Measurements from ENCODE around the gene IGFN1.

IGFN1 gene

GRCh38 chr1:201144701-201145100 lies 45.9 kb upstream of the IGFN1 start:
- DNase-seq (ENCODE audit: low read depth), result no peak
- TF ChIP-seq, protein P1, sequence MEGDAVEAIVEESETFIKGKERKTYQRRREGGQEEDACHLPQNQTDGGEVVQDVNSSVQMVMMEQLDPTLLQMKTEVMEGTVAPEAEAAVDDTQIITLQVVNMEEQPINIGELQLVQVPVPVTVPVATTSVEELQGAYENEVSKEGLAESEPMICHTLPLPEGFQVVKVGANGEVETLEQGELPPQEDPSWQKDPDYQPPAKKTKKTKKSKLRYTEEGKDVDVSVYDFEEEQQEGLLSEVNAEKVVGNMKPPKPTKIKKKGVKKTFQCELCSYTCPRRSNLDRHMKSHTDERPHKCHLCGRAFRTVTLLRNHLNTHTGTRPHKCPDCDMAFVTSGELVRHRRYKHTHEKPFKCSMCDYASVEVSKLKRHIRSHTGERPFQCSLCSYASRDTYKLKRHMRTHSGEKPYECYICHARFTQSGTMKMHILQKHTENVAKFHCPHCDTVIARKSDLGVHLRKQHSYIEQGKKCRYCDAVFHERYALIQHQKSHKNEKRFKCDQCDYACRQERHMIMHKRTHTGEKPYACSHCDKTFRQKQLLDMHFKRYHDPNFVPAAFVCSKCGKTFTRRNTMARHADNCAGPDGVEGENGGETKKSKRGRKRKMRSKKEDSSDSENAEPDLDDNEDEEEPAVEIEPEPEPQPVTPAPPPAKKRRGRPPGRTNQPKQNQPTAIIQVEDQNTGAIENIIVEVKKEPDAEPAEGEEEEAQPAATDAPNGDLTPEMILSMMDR (IDR thresholded peaks at IDR 0.05; ENCODE audit: control insufficient read depth, extremely low read depth, insufficient read depth), result no peak
- no peak overlapping the region for H3K4me3 ChIP-seq (ENCODE audit: low read depth, low read length)

GRCh38 chr1:201145132-201145531 lies 45.5 kb upstream of the IGFN1 start:
- TF ChIP-seq, protein P1 (IDR thresholded peaks at IDR 0.05; ENCODE audit: control insufficient read depth, extremely low read depth, insufficient read depth), result no peak
- DNase-seq (ENCODE audit: low read depth), result no peak
- H3K4me3 ChIP-seq (ENCODE audit: low read depth, low read length), result no peak overlapping the region

DNA sequence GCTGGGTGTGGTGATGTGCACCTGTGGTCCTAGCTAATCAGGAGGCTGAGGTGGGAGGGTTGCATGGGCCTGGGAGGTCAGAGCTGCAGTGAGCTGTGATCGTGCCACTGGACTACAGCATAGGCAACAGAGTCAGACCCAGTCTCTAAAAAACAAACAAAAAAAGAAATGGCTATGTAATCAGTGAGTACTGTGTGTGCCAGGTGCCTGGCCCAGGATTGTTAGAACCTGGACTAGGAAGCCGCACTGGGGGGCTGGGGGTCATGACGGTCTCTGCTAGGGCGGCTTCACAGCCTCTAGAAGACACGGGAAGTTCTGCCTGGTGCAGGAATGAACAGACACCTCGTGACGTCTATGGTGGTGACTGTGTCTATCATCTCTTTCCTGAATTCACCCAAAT lies 44.8 kb upstream of the IGFN1 start:
- H3K4me3 ChIP-seq (ENCODE audit: low read depth, low read length), result no peak overlapping the region
- no peak for DNase-seq (ENCODE audit: low read depth)
- TF ChIP-seq, protein P1 (IDR thresholded peaks at IDR 0.05; ENCODE audit: control insufficient read depth, extremely low read depth, insufficient read depth), result no peak

DNA sequence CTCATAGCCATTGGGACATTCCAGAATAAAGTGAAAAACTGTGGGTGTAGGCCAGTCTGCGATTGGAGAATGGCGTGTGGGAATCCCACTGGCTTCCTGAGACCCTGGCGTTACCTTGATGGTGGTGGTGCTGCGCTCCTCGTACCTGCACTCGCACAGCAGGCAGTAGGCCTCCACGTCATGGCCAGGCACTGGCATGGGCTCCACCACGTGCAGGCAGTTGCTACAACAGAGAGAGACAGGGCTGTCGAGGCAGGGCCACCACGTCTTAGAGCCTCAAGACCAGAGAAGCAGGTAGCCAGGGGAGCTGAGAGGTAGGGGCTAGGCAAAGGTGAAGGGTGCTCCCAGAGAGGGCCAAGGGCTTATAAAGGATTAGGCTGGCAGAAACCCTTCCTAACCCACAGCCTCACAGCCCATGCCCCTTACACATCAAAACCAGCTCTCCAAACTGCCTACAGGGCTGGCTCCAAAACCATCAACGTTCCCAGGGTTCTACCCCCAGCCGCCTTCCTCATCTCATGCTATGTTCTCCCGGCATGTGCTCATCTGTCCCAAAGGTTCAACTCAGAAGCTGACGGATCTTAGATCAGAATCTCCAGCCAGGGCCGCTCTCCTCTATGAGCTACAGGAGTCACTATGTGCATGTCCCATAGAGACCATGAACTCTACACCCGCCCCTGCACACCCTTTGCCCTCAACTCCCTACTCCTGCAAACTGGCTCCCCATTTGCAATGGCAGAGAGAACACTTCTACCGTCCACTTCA lies 43.8 kb upstream of the IGFN1 start:
- DNase-seq (ENCODE audit: low read depth), result no peak
- TF ChIP-seq, protein P1 (IDR thresholded peaks at IDR 0.05; ENCODE audit: control insufficient read depth, extremely low read depth, insufficient read depth), result no peak
- no peak overlapping the region for H3K4me3 ChIP-seq (ENCODE audit: low read depth, low read length)

DNA sequence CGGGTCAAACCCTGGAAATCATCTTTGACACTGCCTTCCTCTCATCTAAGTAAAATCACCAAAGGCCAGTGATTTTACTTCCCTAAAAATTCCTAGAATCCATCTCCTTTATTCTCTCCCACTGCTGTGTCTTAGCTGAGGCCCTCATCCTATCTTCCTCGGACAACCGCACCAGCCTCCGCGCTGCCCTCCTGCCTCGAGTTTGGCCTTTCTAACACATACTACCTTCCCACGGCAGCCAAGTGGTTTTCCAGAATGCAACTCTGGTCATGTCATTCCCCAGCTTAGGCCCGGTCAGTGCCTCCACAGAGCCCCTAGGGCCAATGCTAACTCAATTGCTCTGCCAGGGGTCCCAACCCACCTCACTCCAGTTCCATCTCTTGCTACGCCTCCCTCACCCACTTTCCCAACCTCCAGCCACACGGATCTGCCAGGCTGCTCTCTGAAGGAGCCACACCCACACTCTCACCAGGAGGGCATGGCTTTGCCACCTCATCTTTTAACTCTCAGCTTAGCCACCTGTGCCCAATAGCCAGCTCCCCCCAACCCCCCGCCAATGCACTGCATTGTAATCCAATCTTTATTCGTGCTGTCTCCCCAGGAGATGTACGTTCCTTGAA lies 43.1 kb upstream of the IGFN1 start:
- TF ChIP-seq, protein P1 (IDR thresholded peaks at IDR 0.05; ENCODE audit: control insufficient read depth, extremely low read depth, insufficient read depth), result no peak
- H3K4me3 ChIP-seq (ENCODE audit: low read depth, low read length), result no peak overlapping the region
- no peak for DNase-seq (ENCODE audit: low read depth)

- TF ChIP-seq, protein P1 (IDR thresholded peaks at IDR 0.05; ENCODE audit: control insufficient read depth, extremely low read depth, insufficient read depth), result peak; percentile 66
- H3K4me3 ChIP-seq (ENCODE audit: low read depth, low read length), result no peak overlapping the region
- DNase-seq (ENCODE audit: low read depth), result peak; percentile 26
Observed at GRCh38 chr1:201149400-201149799, 41.2 kb upstream of the IGFN1 start.

Measured in LNCaP clone FGC (cell line).